Endodermal cell (in vitro differentiated cells): ENCODE data around the gene OR7D2. TPM values are rescaled to one million over a fixed set of nuclear protein-coding genes. Genes with fewer than 3 reads are reported as not detected.

ENCODE experiments used
- DNase-seq: peaks from one replicate; pipeline ENCODE4 v3.0.0-alpha.2; 2017
- H3K27ac ChIP-seq: 2 replicates; pipeline ENCODE4 v1.5.1; 2013; ENCODE audit warnings: mild to moderate bottlenecking, low read depth, low read length, moderate library complexity
- H3K27me3 ChIP-seq: 2 replicates; pipeline ENCODE4 v1.6.1; 2013; ENCODE audit warnings: mild to moderate bottlenecking, low read length, moderate library complexity; ENCODE audit not compliant: insufficient read depth, control insufficient read depth, poor library complexity, severe bottlenecking
- H3K36me3 ChIP-seq: 2 replicates; pipeline ENCODE4 v1.7.0; 2013; ENCODE audit warnings: mild to moderate bottlenecking, low read length, moderate library complexity; ENCODE audit not compliant: control insufficient read depth, insufficient read depth
- H3K4me1 ChIP-seq: one replicate; pipeline ENCODE4 v1.7.0; 2013; ENCODE audit warnings: low read length; ENCODE audit not compliant: control insufficient read depth, insufficient read depth
- H3K4me3 ChIP-seq: 2 replicates; pipeline ENCODE4 v1.5.1; 2013; ENCODE audit warnings: mild to moderate bottlenecking, low read length, moderate library complexity
- H3K9ac ChIP-seq: 2 replicates; pipeline ENCODE4 v1.6.1; 2013; ENCODE audit warnings: mild to moderate bottlenecking, low read length, moderate library complexity; ENCODE audit not compliant: poor library complexity, severe bottlenecking; ENCODE audit errors: extremely low read depth
- H3K9me3 ChIP-seq: 2 replicates; pipeline ENCODE4 v1.6.1; 2013; ENCODE audit warnings: mild to moderate bottlenecking, low read length, moderate library complexity; ENCODE audit not compliant: control insufficient read depth
- H3K27ac Mint-ChIP-seq: 2 replicates; pipeline ENCODE4 v1.8.0; 2020; ENCODE audit warnings: mixed read lengths
- H3K27me3 Mint-ChIP-seq: 2 replicates; pipeline ENCODE4 v1.8.0; 2021; ENCODE audit warnings: mild to moderate bottlenecking, mixed read lengths; ENCODE audit not compliant: insufficient read depth
- H3K36me3 Mint-ChIP-seq: 2 replicates; pipeline ENCODE4 v1.8.0; 2020; ENCODE audit warnings: low read depth, mixed read lengths
- H3K4me1 Mint-ChIP-seq: 2 replicates; pipeline ENCODE4 v1.8.0; 2020; ENCODE audit warnings: mixed read lengths
- H3K4me3 Mint-ChIP-seq: 2 replicates; pipeline ENCODE4 v1.8.0; 2020; ENCODE audit warnings: mild to moderate bottlenecking, moderate library complexity, mixed read lengths
- H3K9me3 Mint-ChIP-seq: 2 replicates; pipeline ENCODE4 v1.8.0; 2020; ENCODE audit warnings: mild to moderate bottlenecking, mixed read lengths
- CTCF ChIP-seq: fragments of 200-600 bp; sonication (generic); conservative IDR thresholded peaks from 2 replicates; pipeline ENCODE4 v1.5.0; 2021; ENCODE audit warnings: antibody characterized with exemption, mild to moderate bottlenecking
- WGBS, 2 experiments: methylation state at CpG; one replicate each; pipeline versions ENCODE4 v1.1.5 to v1.1.7; 2013; ENCODE audit warnings: missing lambda C conversion rate in 2 of 2, mixed read lengths in 1 of 2; ENCODE audit not compliant: insufficient coverage in 1 of 2, insufficient read length in 1 of 2; 5-methylcytosine and 5-hydroxymethylcytosine counted together
- total RNA-seq, 2 donors: library from RNA; stranded (reverse); fragmentation: NEBNext Ultra II Directional in 1 of 2; extraction: Animal tissue kit (Norgen Biotek cat#: 25700) in 1 of 2; gene quantifications; 2 replicates in 1 of 2; 3 replicates in 1 of 2; pipeline ENCODE4 v1.2.1, GENCODE V29; 2021

OR7D2 gene
- total RNA-seq, 2 donors from 2014 or later: 0.31 to 0.40 TPM

- Histone ChIP-seq H3K27me3 (no peaks in the 10 kb centered on the region), H3K4me3 (no peak overlapping the region), H3K9me3 (peaks cover 92% of the 10 kb centered on the region), H3K27ac (no peak overlapping the region), H3K36me3 (peaks cover 74% of the 10 kb centered on the region), H3K9ac (no peak overlapping the region), H3K4me1 (no peaks in the 10 kb centered on the region)
- Mint-ChIP-seq H3K4me1 (peaks cover 3% of the 10 kb centered on the region), H3K27ac (no peak overlapping the region), H3K4me3 (no peak overlapping the region), H3K9me3 (peaks cover 86% of the 10 kb centered on the region), H3K27me3 (no peaks in the 10 kb centered on the region), H3K36me3 (peaks cover 90% of the 10 kb centered on the region)
- no peak for TF ChIP-seq CTCF
- DNase-seq: no peak
- WGBS, 2 experiments: 90% methylated on average over 1 of the region's 1 CpG; no CpG with 5 or more reads in 1 of the 2 experiments
These were observed 31.9 kb upstream of the OR7D2 start for GRCh38 chr19:9146882-9147281.

- peaks cover 95% of the 10 kb centered on the region for H3K9me3 Mint-ChIP-seq
- no peak overlapping the region for H3K4me3 Mint-ChIP-seq
- no peak overlapping the region for H3K27ac Mint-ChIP-seq
- no peaks in the 10 kb centered on the region for H3K27me3 ChIP-seq
- no peaks in the 10 kb centered on the region for H3K27me3 Mint-ChIP-seq
- no peak for DNase-seq
- H3K4me3 ChIP-seq: peak overlapping the region; percentile 64
- peaks cover 93% of the 10 kb centered on the region for H3K36me3 Mint-ChIP-seq
- H3K4me1 Mint-ChIP-seq: no peaks in the 10 kb centered on the region
- no peaks in the 10 kb centered on the region for H3K4me1 ChIP-seq
- peaks cover 94% of the 10 kb centered on the region for H3K9me3 ChIP-seq
- H3K36me3 ChIP-seq: peaks cover 74% of the 10 kb centered on the region
- no peak overlapping the region for H3K9ac ChIP-seq
- no peak overlapping the region for H3K27ac ChIP-seq
- 92 to 94% methylated on average over 2 to 3 of the region's 3 CpGs for WGBS, 2 experiments
- no peak for TF ChIP-seq CTCF
These were observed 30.1 kb upstream of the OR7D2 start for GRCh38 chr19:9148697-9149096.

GRCh38 chr19:9149997-9150396 lies 28.8 kb upstream of the OR7D2 start:
- no peaks in the 10 kb centered on the region for H3K4me1 ChIP-seq
- H3K36me3 Mint-ChIP-seq: peaks cover 94% of the 10 kb centered on the region
- no peak overlapping the region for H3K27ac ChIP-seq
- WGBS, 2 experiments: 95 to 100% methylated on average over 2 to 4 of the region's 4 CpGs
- H3K4me3 Mint-ChIP-seq: no peak overlapping the region
- TF ChIP-seq CTCF: no peak
- DNase-seq: no peak
- H3K4me3 ChIP-seq: no peak overlapping the region
- no peaks in the 10 kb centered on the region for H3K27me3 Mint-ChIP-seq
- H3K9me3 ChIP-seq: peaks cover 94% of the 10 kb centered on the region
- H3K4me1 Mint-ChIP-seq: no peaks in the 10 kb centered on the region
- H3K9me3 Mint-ChIP-seq: peaks cover 95% of the 10 kb centered on the region
- H3K27me3 ChIP-seq: no peaks in the 10 kb centered on the region
- no peak overlapping the region for H3K9ac ChIP-seq
- H3K27ac Mint-ChIP-seq: no peak overlapping the region
- H3K36me3 ChIP-seq: peaks cover 78% of the 10 kb centered on the region
